IMR-90 (cell line): ENCODE data around the gene PXYLP1. TPM values are rescaled to one million over a fixed set of nuclear protein-coding genes. Genes with fewer than 3 reads are reported as not detected.

Source experiments
- ATAC-seq: fragments of 200-7000 bp; cut with Tn5 transposase; 2 replicates; pipeline ENCODE4 v1.9.1; 2020; ENCODE audit warnings: low read depth, mild to moderate bottlenecking, moderate library complexity
- BruUV-seq: library from RNA; stranded (reverse); fragments of 400-500 nt; replicated peaks from 2 replicates; lab custom pipeline; 2021; lab: Mats Ljungman, UMichigan
- CTCF ChIA-PET: fragments of 300-600 bp; formaldehyde crosslinking; extraction: SDS; loops from one replicate; lab custom pipeline; 2021; ENCODE audit warnings: antibody characterized with exemption; lab: Yijun Ruan, JAX
- POLR2A ChIA-PET: fragments of 300-600 bp; sonication (Branson Sonifier 250); formaldehyde crosslinking; loops from one replicate; lab custom pipeline; 2022; ENCODE audit warnings: antibody characterized with exemption; ENCODE audit not compliant: unreplicated experiment; lab: Charles Lee
- DNase-seq: peaks from one replicate; pipeline ENCODE4 v3.0.0; 2013
- H2AFZ ChIP-seq: replicated peaks from 2 replicates; pipeline ENCODE3; 2013; ENCODE audit warnings: low read length, mild to moderate bottlenecking; ENCODE audit not compliant: poor library complexity
- H2AK5ac ChIP-seq: 2 replicates; pipeline ENCODE4 v1.6.1; 2013; ENCODE audit warnings: low read depth, low read length, inconsistent platforms
- H2AK9ac ChIP-seq: replicated peaks from 2 replicates; pipeline ENCODE3; 2013; ENCODE audit warnings: mild to moderate bottlenecking, low read depth, low read length, moderate library complexity; ENCODE audit not compliant: poor library complexity
- H2BK120ac ChIP-seq: 2 replicates; pipeline ENCODE4 v1.6.1; 2013; ENCODE audit warnings: low read depth, low read length, inconsistent platforms
- H2BK15ac ChIP-seq: 3 replicates; pipeline ENCODE4 v1.6.1; 2013; ENCODE audit warnings: low read depth, low read length, inconsistent platforms
- H2BK20ac ChIP-seq: 2 replicates; pipeline ENCODE4 v1.6.1; 2013; ENCODE audit warnings: low read depth, mild to moderate bottlenecking, inconsistent platforms, low read length, moderate library complexity
- H2BK5ac ChIP-seq: 2 replicates; pipeline ENCODE4 v1.6.1; 2013; ENCODE audit warnings: mild to moderate bottlenecking, low read depth, low read length, inconsistent platforms; ENCODE audit not compliant: poor library complexity, severe bottlenecking
- H3K14ac ChIP-seq: replicated peaks from 2 replicates; pipeline ENCODE4 v1.6.1; 2013; ENCODE audit warnings: low read depth, low read length, inconsistent platforms
- H3K18ac ChIP-seq: 2 replicates; pipeline ENCODE4 v1.6.1; 2013; ENCODE audit warnings: low read depth, low read length, control low read depth
- H3K23ac ChIP-seq: 2 replicates; pipeline ENCODE4 v1.6.1; 2013; ENCODE audit warnings: low read depth, low read length, inconsistent platforms
- H3K27ac ChIP-seq: 2 replicates; pipeline ENCODE4 v1.5.1; 2013; ENCODE audit warnings: mild to moderate bottlenecking, control low read depth, low read length; ENCODE audit not compliant: insufficient read depth
- H3K27me3 ChIP-seq: 2 replicates; pipeline ENCODE4 v1.6.1; 2013; ENCODE audit warnings: low read length; ENCODE audit not compliant: control insufficient read depth, insufficient read depth
- H3K36me3 ChIP-seq: 2 replicates; pipeline ENCODE4 v1.6.1; 2013; ENCODE audit warnings: low read length, mixed read lengths; ENCODE audit not compliant: control insufficient read depth, insufficient read depth
- H3K4ac ChIP-seq: 2 replicates; pipeline ENCODE4 v1.6.1; 2013; ENCODE audit warnings: low read depth, low read length, inconsistent platforms
- H3K4me1 ChIP-seq: 2 replicates; pipeline ENCODE4 v1.6.1; 2013; ENCODE audit warnings: low read length, mixed read lengths; ENCODE audit not compliant: control insufficient read depth, insufficient read depth
- H3K4me2 ChIP-seq: 2 replicates; pipeline ENCODE4 v1.6.1; 2013; ENCODE audit warnings: low read depth, mild to moderate bottlenecking, control low read depth, low read length, moderate library complexity
- H3K4me3 ChIP-seq: 2 replicates; pipeline ENCODE4 v1.5.1; 2013; ENCODE audit warnings: low read depth, mild to moderate bottlenecking, control low read depth, low read length, moderate library complexity; ENCODE audit not compliant: insufficient read depth
- H3K56ac ChIP-seq: 2 replicates; pipeline ENCODE4 v1.6.1; 2013; ENCODE audit warnings: low read length, inconsistent platforms; ENCODE audit not compliant: insufficient read depth; ENCODE audit errors: extremely low read depth
- H3K79me1 ChIP-seq, 2 experiments: 2 replicates each; pipeline ENCODE4 v1.6.1; 2013; ENCODE audit warnings: low read length in 2 of 2, inconsistent platforms in 1 of 2, low read depth in 1 of 2
- H3K9ac ChIP-seq: 2 replicates; pipeline ENCODE4 v1.6.1; 2013; ENCODE audit warnings: low read depth, low read length, control low read depth
- H3K9me1 ChIP-seq: 2 replicates; pipeline ENCODE4 v1.6.1; 2013; ENCODE audit warnings: low read length, inconsistent platforms; ENCODE audit not compliant: insufficient read depth
- H3K9me3 ChIP-seq: 2 replicates; pipeline ENCODE4 v1.6.1; 2013; ENCODE audit warnings: low read length; ENCODE audit not compliant: control insufficient read depth, insufficient read depth
- H4K20me1 ChIP-seq: 2 replicates; pipeline ENCODE4 v1.6.1; 2013; ENCODE audit warnings: low read length, inconsistent platforms; ENCODE audit not compliant: insufficient read depth
- H4K5ac ChIP-seq: 2 replicates; pipeline ENCODE4 v1.6.1; 2013; ENCODE audit warnings: mild to moderate bottlenecking, low read depth, low read length, control low read depth
- H4K8ac ChIP-seq, 2 experiments: 2 replicates each; pipeline ENCODE4 v1.6.1; 2013; ENCODE audit warnings: low read depth in 2 of 2, low read length in 2 of 2, control low read depth in 1 of 2, inconsistent platforms in 1 of 2
- H4K91ac ChIP-seq: 2 replicates; pipeline ENCODE4 v1.6.1; 2013; ENCODE audit warnings: low read depth, low read length, inconsistent platforms; ENCODE audit not compliant: insufficient read depth
- BHLHE40 ChIP-seq: fragments of 150-350 bp; IDR thresholded peaks from 2 replicates; pipeline ENCODE4 v1.6.1; 2016; ENCODE audit warnings: mild to moderate bottlenecking, low read depth, low read length
- CHD1 ChIP-seq: IDR thresholded peaks from 2 replicates; pipeline ENCODE4 v1.6.1; 2012; ENCODE audit warnings: low read depth, low read length, improper control_type of control experiment
- CTCF ChIP-seq: conservative IDR thresholded peaks from 2 replicates; pipeline ENCODE4 v1.5.1; 2012; ENCODE audit warnings: mild to moderate bottlenecking, low read depth, low read length, improper control_type of control experiment
- ELK1 ChIP-seq: fragments of 150-350 bp; IDR thresholded peaks from 2 replicates; pipeline ENCODE4 v1.6.1; 2016; ENCODE audit warnings: low read depth, mild to moderate bottlenecking, low read length, moderate library complexity, borderline replicate concordance
- FOS ChIP-seq: fragments of 150-350 bp; IDR thresholded peaks from 2 replicates; pipeline ENCODE4 v1.6.1; 2016; ENCODE audit warnings: low read depth, low read length
- MAFK ChIP-seq: IDR thresholded peaks from 2 replicates; pipeline ENCODE4 v1.6.1; 2012; ENCODE audit warnings: low read depth, low read length, improper control_type of control experiment
- MAZ ChIP-seq: IDR thresholded peaks from 2 replicates; pipeline ENCODE4 v1.6.1; 2012; ENCODE audit warnings: low read depth, mild to moderate bottlenecking, low read length, improper control_type of control experiment, moderate library complexity, borderline replicate concordance
- MXI1 ChIP-seq: IDR thresholded peaks from 2 replicates; pipeline ENCODE4 v1.6.1; 2012; ENCODE audit warnings: low read depth, mild to moderate bottlenecking, low read length, moderate library complexity, borderline replicate concordance
- NFE2L2 ChIP-seq: fragments of 150-350 bp; IDR thresholded peaks from 2 replicates; pipeline ENCODE4 v1.6.1; 2016; ENCODE audit warnings: low read depth, mild to moderate bottlenecking, low read length
- POLR2A ChIP-seq: IDR thresholded peaks from 2 replicates; pipeline ENCODE4 v1.6.1; 2012; ENCODE audit warnings: mild to moderate bottlenecking, low read depth, low read length
- RAD21 ChIP-seq: IDR thresholded peaks from 2 replicates; pipeline ENCODE4 v1.6.1; 2012; ENCODE audit warnings: low read length, improper control_type of control experiment
- RCOR1 ChIP-seq: IDR thresholded peaks from 2 replicates; pipeline ENCODE4 v1.6.1; 2012; ENCODE audit warnings: mild to moderate bottlenecking, low read length, improper control_type of control experiment; ENCODE audit not compliant: insufficient replicate concordance
- RFX5 ChIP-seq: IDR thresholded peaks from 2 replicates; pipeline ENCODE4 v1.8.0; 2012; ENCODE audit warnings: low read depth, mild to moderate bottlenecking, low read length, moderate library complexity
- SMC3 ChIP-seq: fragments of 150-350 bp; IDR thresholded peaks from 2 replicates; pipeline ENCODE4 v1.6.1; 2016; ENCODE audit warnings: low read depth, mild to moderate bottlenecking, antibody characterized with exemption, low read length, moderate library complexity
- USF2 ChIP-seq: fragments of 150-350 bp; IDR thresholded peaks from 2 replicates; pipeline ENCODE4 v1.6.1; 2017; ENCODE audit warnings: mild to moderate bottlenecking, antibody characterized with exemption, low read length, low read depth
- WGBS, 2 experiments: methylation state at CpG; one replicate each; pipeline versions ENCODE4 v1.1.5 to v1.1.7; 2013; ENCODE audit warnings: missing lambda C conversion rate in 2 of 2; ENCODE audit not compliant: insufficient read length in 1 of 2; ENCODE audit errors: extremely low coverage in 2 of 2; 5-methylcytosine and 5-hydroxymethylcytosine counted together
- dilution Hi-C: fragments of 300-500 bp; cut with HindIII; formaldehyde crosslinking; loops from one replicate; pipeline ENCODE4 v1.14.3; 2018; ENCODE audit warnings: low sequenced_read_pairs; ENCODE audit not compliant: unreplicated experiment
- in situ Hi-C: fragments of 300-500 bp; cut with MboI; formaldehyde crosslinking; loops from 3 replicates; pipeline ENCODE4 v1.14.3; 2019; ENCODE audit warnings: low sequenced_read_pairs, inconsistent platforms, mixed read lengths
- intact Hi-C: fragments of 100-400 bp; cut with micrococcal nuclease; formaldehyde crosslinking; loops from 2 replicates; pipeline ENCODE4 v1.10.0; 2022
- polyA plus RNA-seq, 3 experiments: library from polyadenylated mRNA; depleted of rRNA; stranded (reverse); fragments of >200 nt; gene quantifications; 2 replicates each; pipeline ENCODE4 v1.2.3, GENCODE V29; 2012; ENCODE audit warnings: low replicate concordance in 1 of 3
- total RNA-seq: library from RNA; depleted of rRNA; stranded (reverse); fragments of >200 nt; gene quantifications from 2 replicates; pipeline ENCODE4 v1.2.3, GENCODE V29; 2012

Gene PXYLP1
- total and polyA plus RNA-seq, 2 of the 4 experiments (the other 2 are of a cell fraction) = 11.7 to 15.6 TPM

GRCh38 chr3:141246224-141246957 lies 14.8 kb downstream of the PXYLP1 start:
- DNase-seq (no peak), ATAC-seq (no peak)
- Histone ChIP-seq H4K91ac (no peak overlapping the region), H3K27me3 (no peaks in the 10 kb centered on the region), H3K4ac (no peak overlapping the region), H3K23ac (no peak overlapping the region), H4K8ac (no peak overlapping the region), H2BK120ac (no peak overlapping the region), H3K36me3 (no peaks in the 10 kb centered on the region), H3K14ac (no peak overlapping the region), H2BK5ac (no peak overlapping the region), H2BK20ac (no peak overlapping the region), H3K9ac (no peak overlapping the region), H3K27ac (no peak overlapping the region), H4K5ac (no peak overlapping the region), H3K79me1 (peaks cover 0 to 7% of the 10 kb centered on the region in 2 experiments; a peak in 1 of 4 replicates), H3K4me1 (peaks cover 8% of the 10 kb centered on the region), H3K18ac (no peak overlapping the region), H3K9me3 (no peaks in the 10 kb centered on the region), H3K56ac (no peak overlapping the region), H4K20me1 (no peaks in the 10 kb centered on the region), H2AFZ (peak overlapping the region; percentile 8), H3K4me2 (no peak overlapping the region), H3K4me3 (no peak overlapping the region), H3K9me1 (peaks cover 14% of the 10 kb centered on the region), H2BK15ac (no peak overlapping the region), H2AK5ac (no peak overlapping the region), H2AK9ac (no peak overlapping the region)
- in situ Hi-C loops (no loop called here), intact Hi-C loops (no loop called here), dilution Hi-C loops (no loop called here)
- POLR2A ChIA-PET = no interaction called here
- CTCF ChIA-PET = interaction anchor here (0.7 to 1.8 kb wide), 3 partner anchors 15 to 58 kb away, joined by 3 to 4 read pairs (median 3); partner anchors contain the start of gene PXYLP1
- WGBS, 2 experiments = 80% methylated on average over 1 of the region's 5 CpGs; no CpG with 5 or more reads in 1 of the 2 experiments
- no TSS peak for BruUV-seq
- TF ChIP-seq USF2 = no peak
- no peak for TF ChIP-seq POLR2A
- TF ChIP-seq CHD1 = no peak
- TF ChIP-seq NFE2L2 = no peak
- TF ChIP-seq RCOR1 = no peak
- no peak for TF ChIP-seq SMC3
- no peak for TF ChIP-seq BHLHE40
- no peak for TF ChIP-seq ELK1
- no peak for TF ChIP-seq MXI1
- TF ChIP-seq FOS = no peak
- no peak for TF ChIP-seq RFX5
- TF ChIP-seq RAD21 = no peak
- no peak for TF ChIP-seq MAFK
- no peak for TF ChIP-seq MAZ
- TF ChIP-seq CTCF = no peak
